NCI-H510A treated with DMSO at 0.1 percent for 48 hours (cell line): Measurements from ENCODE around the gene APOC3.

ENCODE experiments used
- DNase-seq: peaks from one replicate; lab custom pipeline; 2025; lab: John Stamatoyannopoulos, UW

Gene APOC3

GRCh38 chr11:116849060-116849459 lies 19.4 kb downstream of the APOC3 start:
- no peak for DNase-seq

- no peak for DNase-seq
Measured at GRCh38 chr11:116849486-116849885, 19.8 kb downstream of the APOC3 start.

- no peak for DNase-seq
Measured at GRCh38 chr11:116851626-116852025, 21.9 kb downstream of the APOC3 start.

GRCh38 chr11:116852261-116853031 lies 22.7 kb downstream of the APOC3 start:
- no peak for DNase-seq

GRCh38 chr11:116853461-116854073 lies 23.9 kb downstream of the APOC3 start:
- DNase-seq: no peak

- no peak for DNase-seq
Measured at GRCh38 chr11:116855413-116855812, 25.7 kb downstream of the APOC3 start.

GRCh38 chr11:116856423-116856822 lies 26.7 kb downstream of the APOC3 start:
- DNase-seq: no peak

- DNase-seq: no peak
Measured at GRCh38 chr11:116857316-116857715, 27.6 kb downstream of the APOC3 start.

GRCh38 chr11:116857936-116858335 lies 28.2 kb downstream of the APOC3 start:
- DNase-seq: no peak

- no peak for DNase-seq
Measured at GRCh38 chr11:116859175-116859574, 29.5 kb downstream of the APOC3 start.

GRCh38 chr11:116860303-116860702 lies 30.6 kb downstream of the APOC3 start:
- DNase-seq: no peak

GRCh38 chr11:116861539-116861938 lies 31.8 kb downstream of the APOC3 start:
- no peak for DNase-seq

GRCh38 chr11:116862185-116862584 lies 32.5 kb downstream of the APOC3 start:
- no peak for DNase-seq

- DNase-seq: no peak
Measured at GRCh38 chr11:116862951-116863350, 33.2 kb downstream of the APOC3 start.

GRCh38 chr11:116864531-116864930 lies 34.8 kb downstream of the APOC3 start:
- DNase-seq: no peak

GRCh38 chr11:116865696-116866095 lies 36.0 kb downstream of the APOC3 start:
- DNase-seq: no peak

- no peak for DNase-seq
Measured at GRCh38 chr11:116866804-116867455, 37.2 kb downstream of the APOC3 start.

- DNase-seq: no peak
Measured at GRCh38 chr11:116867619-116868018, 37.9 kb downstream of the APOC3 start.

- DNase-seq: no peak
Measured at GRCh38 chr11:116868066-116868465, 38.4 kb downstream of the APOC3 start.

GRCh38 chr11:116869610-116870009 lies 39.9 kb downstream of the APOC3 start:
- no peak for DNase-seq

GRCh38 chr11:116870054-116870453 lies 40.3 kb downstream of the APOC3 start:
- no peak for DNase-seq

GRCh38 chr11:116871248-116871647 lies 41.5 kb downstream of the APOC3 start:
- no peak for DNase-seq

GRCh38 chr11:116873381-116873780 lies 43.7 kb downstream of the APOC3 start:
- no peak for DNase-seq
